ELR (cell line): Measurements from ENCODE around the gene ANKHD1.
"Not testable (repeated sequence)": the region's sequence is repeated elsewhere in the genome, so short reads cannot be mapped to it uniquely, and the experiment has no call there.

ENCODE experiments used
- DNase-seq: peaks from one replicate; pipeline ENCODE4 v3.0.0-alpha.2; 2015; ENCODE audit warnings: low read depth

The ANKHD1 gene

GRCh38 chr5:140420665-140421361, 19.2 kb downstream of the ANKHD1 start:
- DNase-seq, result no peak

GRCh38 chr5:140421375-140421774, 19.7 kb downstream of the ANKHD1 start:
- not testable (repeated sequence) for DNase-seq

- DNase-seq, result no peak
These were observed 22.0 kb downstream of the ANKHD1 start for GRCh38 chr5:140423609-140424008.

DNA sequence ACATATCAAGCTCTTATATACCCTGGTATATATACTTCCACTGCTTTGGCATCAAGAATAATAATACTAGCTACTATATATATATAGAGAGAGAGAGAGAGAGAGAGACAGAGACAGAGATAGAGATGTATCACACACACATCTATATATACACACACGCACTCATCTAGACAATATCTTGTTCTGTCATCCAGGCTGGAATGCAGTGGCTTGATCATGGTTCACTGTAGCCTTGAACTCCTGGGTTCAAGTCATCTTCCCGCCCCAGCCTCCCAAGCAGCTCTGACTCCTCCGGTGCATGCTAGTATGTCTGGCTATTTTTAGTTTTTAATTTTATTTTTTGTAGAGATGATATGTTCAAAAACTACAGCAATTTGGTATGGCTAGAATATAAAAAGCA, 22.5 kb downstream of the ANKHD1 start:
- no peak for DNase-seq

DNA sequence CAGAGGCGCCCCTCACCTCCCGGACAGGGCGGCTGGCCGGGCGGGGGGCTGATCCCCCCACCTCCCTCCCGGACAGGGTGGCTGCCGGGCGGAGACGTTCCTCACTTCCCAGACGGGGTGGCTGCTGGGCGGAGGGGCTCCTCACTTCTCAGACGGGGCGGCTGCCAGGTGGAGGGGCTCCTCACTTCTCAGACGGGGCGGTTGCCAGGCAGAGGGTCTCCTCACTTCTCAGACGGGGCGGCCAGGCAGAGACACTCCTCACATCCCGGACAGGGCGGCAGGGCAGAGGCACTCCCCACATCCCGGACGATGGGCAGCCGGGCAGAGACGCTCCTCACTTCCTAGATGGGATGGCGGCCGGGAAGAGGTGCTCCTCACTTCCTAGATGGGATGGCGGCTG, 26.1 kb downstream of the ANKHD1 start:
- DNase-seq, result not testable (repeated sequence)

GRCh38 chr5:140429724-140430123, 28.1 kb downstream of the ANKHD1 start:
- DNase-seq, result no peak

- no peak for DNase-seq
These were observed 30.6 kb downstream of the ANKHD1 start for GRCh38 chr5:140432212-140432611.

GRCh38 chr5:140432916-140433315, 31.3 kb downstream of the ANKHD1 start:
- DNase-seq, result no peak

GRCh38 chr5:140457368-140457767, 55.7 kb downstream of the ANKHD1 start:
- DNase-seq, result not testable (repeated sequence)

DNA sequence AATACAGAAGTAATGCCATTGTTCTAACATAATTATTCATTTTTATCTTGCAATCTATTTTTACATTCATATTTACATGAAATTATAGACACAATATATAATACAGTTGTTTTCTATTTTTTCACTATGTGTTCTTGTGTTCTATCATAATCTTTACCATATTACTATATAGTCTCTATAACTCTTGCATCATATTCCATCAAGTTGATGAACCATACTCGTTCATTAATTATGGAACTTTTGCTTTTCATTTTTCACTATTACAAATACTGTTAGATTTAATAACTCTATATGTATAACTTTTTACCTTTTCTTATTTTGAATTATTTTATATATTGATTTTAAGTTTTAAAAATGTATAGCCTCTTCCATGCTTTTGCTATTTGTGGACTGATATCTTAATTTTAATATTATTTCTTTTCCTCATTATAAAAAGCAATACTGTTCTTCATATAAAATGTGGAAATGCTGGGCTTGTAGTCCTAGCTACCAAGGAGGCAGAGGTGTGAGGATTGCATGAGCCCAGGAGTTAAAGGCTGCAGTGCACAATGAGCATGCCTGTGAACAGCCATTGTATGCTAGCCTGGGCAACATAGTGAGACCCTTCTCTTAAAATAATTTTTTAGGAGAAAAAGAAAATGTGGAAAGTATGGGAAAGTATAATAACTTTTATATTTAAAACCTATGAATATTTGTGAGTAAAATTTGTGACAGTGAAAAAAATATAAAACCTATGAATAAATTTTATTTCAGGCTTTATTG, 65.5 kb downstream of the ANKHD1 start:
- DNase-seq, result no peak

DNA sequence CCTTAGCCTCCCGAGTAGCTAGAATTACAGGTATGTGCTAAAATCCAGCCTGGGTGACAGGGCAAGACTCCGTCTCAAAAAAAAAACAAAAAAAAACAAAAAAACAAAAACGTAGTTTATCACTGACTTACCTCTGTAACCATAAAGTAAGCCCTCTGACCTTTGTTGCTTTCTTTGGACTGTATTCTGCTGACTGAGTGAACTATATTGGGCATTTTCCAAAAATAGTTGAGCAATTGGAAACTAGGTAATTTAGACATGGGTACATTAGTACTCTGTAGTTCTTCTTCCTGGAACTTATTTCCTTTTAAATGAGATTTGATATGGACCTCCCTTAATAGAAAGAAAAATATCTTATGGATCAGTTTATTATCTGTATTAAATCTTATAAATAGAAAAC, 66.6 kb downstream of the ANKHD1 start:
- no peak for DNase-seq

GRCh38 chr5:140469259-140469658, 67.6 kb downstream of the ANKHD1 start:
- DNase-seq, result no peak

DNA sequence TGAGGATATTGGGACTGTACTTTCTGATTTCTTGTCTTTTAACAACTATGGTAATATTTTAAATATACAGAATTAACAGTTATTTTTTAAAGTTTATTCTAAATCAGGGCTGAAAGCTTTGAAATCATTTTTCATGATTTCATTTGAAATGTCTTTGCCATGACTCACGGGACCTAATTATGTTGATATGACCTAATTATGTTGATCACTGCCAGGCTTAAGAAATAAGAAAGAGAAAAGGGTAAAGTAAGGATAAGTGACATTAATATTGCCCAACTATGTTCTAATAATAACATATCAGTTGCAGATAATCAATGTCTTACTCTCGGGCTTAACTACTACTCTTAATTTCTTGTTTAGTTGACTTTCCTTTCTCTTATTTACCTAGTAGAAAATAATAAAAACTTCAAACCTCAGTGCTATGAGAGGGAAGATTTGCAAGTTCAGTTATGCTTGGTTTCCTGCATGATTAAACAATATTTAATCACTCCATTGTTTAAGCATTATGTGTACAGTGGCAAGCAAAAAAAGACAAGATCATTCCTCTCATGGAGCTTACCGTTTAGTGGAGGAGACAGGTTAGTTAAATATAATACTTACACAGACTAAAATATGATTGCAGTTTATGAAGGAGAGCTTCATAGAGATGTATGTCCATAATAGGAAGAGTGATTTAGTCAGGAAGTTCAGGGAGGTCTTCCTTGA, 78.8 kb downstream of the ANKHD1 start:
- DNase-seq, result peak; percentile 32

- DNase-seq, result peak; percentile 21
These were observed 80.1 kb downstream of the ANKHD1 start for GRCh38 chr5:140481758-140482157.

- no peak for DNase-seq
These were observed 81.4 kb downstream of the ANKHD1 start for GRCh38 chr5:140483055-140483454.

DNA sequence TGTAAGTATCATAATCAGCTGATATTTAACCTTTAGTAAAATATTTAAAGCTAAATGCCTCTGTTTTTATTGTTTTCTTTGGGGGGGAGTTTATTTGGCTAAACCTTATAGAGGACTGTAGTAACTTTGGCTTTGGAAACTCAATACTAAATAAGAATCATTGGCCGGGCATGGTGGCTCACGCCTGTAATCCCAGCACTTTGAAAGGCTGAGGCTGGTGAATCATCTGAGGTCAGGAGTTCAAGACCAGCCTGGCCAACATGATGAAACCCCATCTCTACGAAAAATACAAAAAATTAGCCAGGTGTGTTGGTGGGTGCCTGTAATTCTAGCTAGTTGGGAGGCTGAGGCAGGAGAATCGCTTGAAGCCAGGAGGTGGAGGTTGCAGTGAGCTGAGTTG, 86.5 kb downstream of the ANKHD1 start:
- peak; percentile 49 for DNase-seq

GRCh38 chr5:140488914-140489313, 87.3 kb downstream of the ANKHD1 start:
- no peak for DNase-seq

- DNase-seq, result no peak
These were observed 96.3 kb downstream of the ANKHD1 start for GRCh38 chr5:140497897-140498296.

GRCh38 chr5:140498591-140498990, 97.0 kb downstream of the ANKHD1 start:
- no peak for DNase-seq

DNA sequence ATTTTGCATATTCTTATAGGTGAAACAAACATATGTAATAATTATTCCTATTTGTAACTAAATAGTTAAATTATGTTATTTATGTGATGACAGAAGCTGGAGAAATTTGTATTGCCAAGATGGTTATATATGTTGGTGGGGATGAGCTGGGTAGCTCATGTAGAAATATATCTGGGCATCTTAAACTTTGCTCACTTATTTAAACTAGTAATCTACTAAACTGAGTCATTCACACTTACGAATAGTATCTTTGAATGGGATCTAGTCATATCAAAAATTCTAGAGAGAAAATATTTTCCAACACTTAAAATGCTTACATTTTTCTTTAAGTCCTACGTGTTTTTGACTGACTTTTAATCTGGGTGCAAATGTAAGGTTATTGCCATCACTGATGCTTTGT, 101.2 kb downstream of the ANKHD1 start:
- no peak for DNase-seq

- no peak for DNase-seq
These were observed 108.3 kb downstream of the ANKHD1 start for GRCh38 chr5:140509898-140510297.

GRCh38 chr5:140513124-140513523, 111.5 kb downstream of the ANKHD1 start:
- no peak for DNase-seq

GRCh38 chr5:140524003-140524402, 122.4 kb downstream of the ANKHD1 start:
- no peak for DNase-seq
